ENCODE data around the gene NECTIN4.
"Not testable (repeated sequence)": the region's sequence is repeated elsewhere in the genome, so short reads cannot be mapped to it uniquely, and the experiment has no call there.

NECTIN4 gene

DNA sequence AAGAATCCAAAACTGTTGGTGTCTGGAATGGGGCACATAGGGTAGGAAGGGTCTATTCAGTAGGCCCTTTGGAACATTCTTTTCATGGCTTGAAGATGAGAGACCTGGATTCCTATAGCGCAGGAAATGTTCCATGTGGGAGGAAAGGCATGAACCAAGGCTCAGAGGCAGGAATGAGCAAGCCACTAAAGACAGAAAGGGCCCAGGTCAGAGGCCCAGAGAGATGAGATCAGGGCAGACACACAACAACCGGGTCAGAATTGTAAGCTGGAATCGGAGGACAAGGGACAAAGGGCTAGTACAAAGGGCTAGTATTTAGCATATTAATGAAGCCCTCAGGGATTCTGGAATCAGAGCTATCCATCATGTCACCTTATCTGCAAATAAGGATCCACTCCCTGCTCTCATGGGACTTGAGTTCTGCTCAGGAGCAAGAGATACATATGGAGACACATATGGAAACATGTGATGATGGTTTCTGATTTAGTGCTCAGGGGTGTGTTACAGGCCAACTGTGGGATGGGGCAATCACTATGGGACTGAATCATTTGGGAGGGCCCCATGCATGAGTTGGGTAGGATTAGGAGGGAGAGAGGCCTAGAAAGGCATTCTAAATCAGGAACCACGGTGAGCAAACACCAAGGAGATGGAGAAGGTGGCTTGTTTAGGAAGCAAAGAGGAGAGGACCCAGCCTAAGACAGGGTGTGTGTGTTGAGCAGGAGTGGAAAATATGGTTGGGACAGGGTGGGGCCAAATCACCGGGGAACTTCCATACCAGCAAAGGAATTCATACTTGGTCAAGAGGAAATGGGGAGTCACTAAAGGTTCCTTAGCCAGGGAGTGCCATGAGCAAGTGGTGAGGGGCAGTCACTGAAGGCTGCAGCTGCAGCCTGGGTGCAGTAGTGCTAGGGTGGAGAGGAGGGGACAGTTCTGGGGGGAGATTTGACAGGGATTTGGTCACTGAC is 8.6 kb downstream of the NECTIN4 start:
- no peak for DNase-seq

DNA sequence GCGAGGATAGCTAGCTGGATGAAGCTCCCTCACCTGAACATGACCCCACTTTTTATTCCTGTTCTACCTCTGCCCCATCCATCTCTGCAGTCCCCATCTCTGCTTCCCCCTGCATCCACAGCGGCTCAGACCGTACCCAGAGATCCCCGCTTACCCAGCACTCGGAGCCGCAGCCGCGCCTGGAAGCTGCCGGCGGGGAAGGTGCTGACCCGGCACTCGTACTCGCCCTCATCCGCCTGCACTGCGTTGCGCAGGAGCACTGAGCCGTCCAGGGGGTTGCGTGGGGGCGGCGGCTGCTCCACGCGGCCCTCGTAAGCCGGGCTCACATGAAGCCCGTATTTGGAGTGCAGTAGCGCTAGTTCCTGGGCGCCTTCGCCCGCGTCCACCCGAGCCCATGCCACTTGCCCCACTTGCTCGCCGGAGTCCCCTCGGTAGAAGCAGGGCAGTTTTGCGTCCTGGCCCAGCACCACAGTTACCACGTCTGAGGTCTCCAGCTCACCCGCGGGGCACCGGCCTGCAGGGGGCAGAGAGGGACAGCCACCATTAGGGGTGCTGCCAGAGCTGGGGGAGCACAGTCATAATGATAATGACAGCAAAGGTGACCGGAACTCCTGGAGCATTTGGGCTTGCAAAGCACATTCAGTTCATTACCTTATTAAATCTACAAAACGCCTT is 9.8 kb downstream of the NECTIN4 start:
- no peak for DNase-seq

GRCh38 chr1:161077426-161077825 is 11.9 kb downstream of the NECTIN4 start:
- DNase-seq = no peak

DNA sequence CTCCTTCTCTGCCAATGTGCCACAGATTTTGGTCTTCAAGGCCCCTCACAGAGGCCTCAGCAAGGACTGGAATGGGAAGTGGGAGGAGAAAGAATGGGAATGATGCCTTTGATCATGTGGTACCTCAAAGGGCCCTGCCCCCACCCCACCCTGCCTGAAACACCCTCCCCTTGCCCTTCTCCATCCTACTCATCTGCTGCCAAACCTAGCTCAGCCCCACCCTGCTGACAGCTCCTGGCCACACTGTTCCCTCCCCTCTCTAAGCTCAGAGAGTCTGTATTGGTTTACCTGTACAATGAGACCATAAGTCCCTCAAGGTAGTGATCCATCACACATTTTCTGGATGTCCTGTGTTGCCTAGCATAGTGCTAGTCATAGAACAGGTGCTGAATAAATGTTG is 12.9 kb downstream of the NECTIN4 start:
- no peak for DNase-seq

- DNase-seq = no peak
These were observed 14.5 kb downstream of the NECTIN4 start for GRCh38 chr1:161074676-161075368.

DNA sequence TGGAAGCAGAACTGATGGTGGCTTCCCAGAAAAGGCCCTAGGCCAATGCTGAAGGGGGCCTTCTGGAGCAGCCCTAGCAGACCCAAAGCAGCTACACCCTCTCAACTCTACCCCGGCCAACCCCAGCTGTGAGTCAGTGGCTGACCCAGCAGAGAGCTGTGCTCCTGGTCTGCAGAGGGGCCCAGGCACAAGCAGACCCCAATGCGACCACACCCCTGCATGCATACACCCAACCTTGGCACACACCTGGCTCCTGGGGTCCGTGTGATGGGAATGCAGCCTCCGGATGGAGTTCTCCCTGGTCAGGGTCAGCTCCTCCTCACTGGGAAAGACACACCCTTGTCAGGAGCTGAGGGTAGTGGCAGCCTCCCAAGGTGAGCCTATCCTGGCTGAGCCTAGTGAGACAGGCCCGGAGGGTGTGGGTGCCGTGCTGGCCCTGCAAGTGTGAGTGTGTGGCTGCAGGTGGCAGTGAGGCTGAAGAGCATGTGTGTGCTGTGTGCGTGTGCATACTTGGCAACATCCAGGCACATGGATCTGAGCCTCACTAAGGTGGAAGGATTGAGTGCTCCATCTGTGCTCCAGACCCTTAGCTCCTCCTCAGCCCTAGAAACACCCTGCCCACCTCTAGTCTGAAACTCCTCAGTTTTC is 15.8 kb downstream of the NECTIN4 start:
- DNase-seq = no peak

GRCh38 chr1:161072751-161073449 is 16.5 kb downstream of the NECTIN4 start:
- DNase-seq = no peak

GRCh38 chr1:161071886-161072371 is 17.4 kb downstream of the NECTIN4 start:
- DNase-seq = no peak

- DNase-seq = no peak
These were observed 18.6 kb downstream of the NECTIN4 start for GRCh38 chr1:161070761-161071160.

DNA sequence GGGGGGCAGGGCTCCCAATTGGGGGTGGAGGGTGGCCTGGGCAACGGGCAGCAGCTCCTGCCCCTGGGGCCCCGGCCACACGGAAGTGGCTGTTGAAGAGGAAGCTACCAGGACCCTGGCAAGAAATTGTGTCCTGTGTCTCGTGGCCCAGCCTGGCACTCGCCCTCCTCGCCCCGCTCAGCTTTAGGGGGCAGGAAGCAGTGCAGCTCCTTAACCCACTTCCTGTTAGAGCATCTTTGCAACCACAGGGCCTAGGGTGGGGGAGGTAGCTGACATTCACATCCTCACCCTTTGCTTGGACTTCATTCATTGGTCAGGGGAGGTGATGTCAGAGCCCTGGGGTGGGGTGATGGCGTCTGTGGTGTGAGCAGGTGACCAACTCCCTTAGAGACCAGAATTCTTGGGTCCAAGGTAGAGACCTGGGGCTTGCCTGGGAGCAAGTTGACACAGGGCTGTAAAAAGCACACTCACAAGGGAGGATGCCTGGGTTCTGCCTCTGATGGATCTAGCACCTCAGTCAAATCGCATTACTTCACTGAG is 19.6 kb downstream of the NECTIN4 start, which contains the start of gene ARHGAP30:
TSS of gene ARHGAP30 (minus strand) at position 161 of the 540 bp plus-strand sequence. CDS start 267 bp downstream, outside the sequence.
- peak; percentile 63 for DNase-seq

DNA sequence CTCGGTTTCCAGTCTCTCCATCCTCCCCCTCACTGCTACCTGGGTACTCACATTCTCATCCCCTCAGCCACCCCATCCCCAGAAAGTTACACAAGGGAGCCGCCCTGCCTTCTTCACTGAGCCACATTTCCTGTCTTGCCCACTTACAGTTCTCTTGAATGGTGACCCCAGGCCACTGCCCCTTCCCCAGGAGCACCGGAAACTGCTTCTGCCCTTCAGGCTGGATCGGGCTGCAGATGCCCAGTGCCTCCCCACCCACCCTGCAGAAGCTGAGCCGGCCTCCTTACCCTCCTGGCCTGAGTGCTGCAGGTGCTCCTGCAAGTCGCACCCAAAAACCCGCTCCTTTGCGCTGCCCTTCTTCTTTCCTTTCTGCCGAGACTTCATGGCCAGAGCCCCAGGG is 20.1 kb downstream of the NECTIN4 start:
- DNase-seq = no peak

- DNase-seq = peak; percentile 59
These were observed 20.8 kb downstream of the NECTIN4 start for GRCh38 chr1:161068306-161069234.

GRCh38 chr1:161066694-161067093 is 22.7 kb downstream of the NECTIN4 start:
- DNase-seq = no peak

DNA sequence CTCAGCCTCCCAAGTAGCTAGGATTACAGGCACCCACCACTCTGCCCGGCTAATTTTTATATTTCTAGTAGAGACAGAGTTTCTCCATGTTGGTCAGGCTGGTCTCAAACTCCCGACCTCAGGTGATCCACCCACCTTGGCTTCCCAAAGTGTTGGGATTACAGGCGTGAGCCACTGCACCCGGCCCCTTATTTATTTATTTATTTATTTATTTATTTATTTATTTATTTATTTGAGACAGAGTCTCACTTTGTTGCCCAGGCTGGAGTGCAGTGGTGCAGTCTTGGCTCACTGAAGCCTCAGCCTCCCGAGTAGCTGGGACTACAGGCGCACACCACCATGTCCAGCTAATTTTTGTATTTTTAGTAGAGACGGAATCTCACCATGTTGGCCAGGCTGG is 23.7 kb downstream of the NECTIN4 start:
- not testable (repeated sequence) for DNase-seq

- not testable (repeated sequence) for DNase-seq
These were observed 25.4 kb downstream of the NECTIN4 start for GRCh38 chr1:161063936-161064335.

DNA sequence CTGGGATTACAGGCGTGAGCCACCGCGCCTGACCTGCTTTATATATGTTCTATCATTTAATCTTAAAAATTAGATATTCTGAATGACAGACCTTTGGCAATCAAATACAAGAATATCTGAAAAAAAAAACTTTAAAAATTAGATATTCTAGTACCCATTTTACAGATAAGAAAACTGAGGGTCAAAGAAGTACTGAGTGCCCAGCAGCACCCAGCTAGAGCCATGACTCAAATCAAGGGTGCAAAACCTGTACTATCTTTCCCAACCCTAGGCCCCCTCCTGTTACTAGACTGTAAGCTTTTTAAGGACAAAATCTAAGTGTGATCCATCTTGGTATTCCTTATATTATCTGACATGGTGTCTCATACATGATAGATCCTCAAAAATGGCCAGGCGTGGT is 27.9 kb downstream of the NECTIN4 start:
- no peak for DNase-seq

DNA sequence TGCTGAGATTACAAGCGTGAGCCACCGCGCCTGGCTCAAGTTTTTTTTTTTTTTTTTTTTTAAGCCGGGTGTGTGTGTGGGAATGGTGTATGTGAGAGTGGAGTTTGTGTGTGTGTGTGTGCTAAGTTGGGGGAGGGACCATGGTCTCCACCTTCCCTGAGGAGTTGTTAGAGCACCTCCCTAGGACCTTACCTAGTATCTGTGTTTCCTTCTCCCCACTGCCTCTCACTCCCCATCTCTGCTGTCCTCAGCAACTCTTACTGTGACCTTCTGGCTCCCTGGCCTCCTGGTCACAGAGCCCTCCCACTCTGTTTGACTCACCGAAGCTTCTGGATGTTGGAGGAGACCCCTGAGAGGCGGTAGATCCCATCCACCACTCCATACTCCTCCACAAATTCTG is 30.1 kb downstream of the NECTIN4 start:
- no peak for DNase-seq

DNA sequence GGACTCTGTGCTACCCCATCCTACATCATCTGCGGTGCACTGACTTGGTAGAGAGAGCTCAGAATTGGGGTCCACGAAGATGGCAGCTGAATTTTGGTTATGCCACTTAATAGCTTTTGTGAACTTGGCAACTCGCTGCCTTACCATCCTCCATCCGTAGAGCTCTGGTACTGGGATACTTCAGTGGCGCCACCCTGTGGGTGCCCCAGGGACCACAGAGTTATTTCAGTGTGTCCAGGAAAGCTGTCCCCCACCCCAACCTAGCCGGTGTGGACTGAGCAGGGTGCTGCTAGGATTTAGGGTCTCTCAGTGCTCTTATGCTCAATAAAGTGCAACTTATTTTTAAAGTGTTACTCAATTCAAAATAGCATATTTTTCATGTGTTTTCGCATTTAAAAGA is 34.6 kb downstream of the NECTIN4 start:
- no peak for DNase-seq

- DNase-seq = no peak
These were observed 35.1 kb downstream of the NECTIN4 start for GRCh38 chr1:161054232-161054631.

DNA sequence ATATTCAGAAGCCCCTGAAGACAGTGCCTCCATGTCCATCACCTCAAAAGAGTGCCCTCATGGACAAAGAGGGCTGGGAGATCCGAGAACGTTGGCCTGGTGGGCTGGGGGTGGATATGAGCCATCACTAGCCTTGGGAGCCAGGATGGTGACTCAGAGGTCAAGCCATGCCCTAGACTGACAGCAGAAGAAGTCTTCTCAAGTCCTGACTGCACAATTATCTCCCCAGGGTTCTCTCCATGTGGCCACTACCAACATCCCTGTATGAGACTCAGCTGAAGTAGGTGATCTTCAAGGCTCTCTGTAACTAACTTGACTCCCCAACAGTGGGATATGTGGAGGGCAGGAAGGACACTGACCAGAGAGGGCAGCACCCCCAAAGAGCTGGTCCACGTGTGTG is 36.5 kb downstream of the NECTIN4 start:
- DNase-seq = no peak

- no peak for DNase-seq
These were observed 38.1 kb downstream of the NECTIN4 start for GRCh38 chr1:161051219-161051618.
